Measurements from ENCODE around the gene RACK1. TPM values are rescaled to one million over a fixed set of nuclear protein-coding genes. Genes with fewer than 3 reads are reported as not detected.

Gene RACK1
- total RNA-seq, 4 donors from 2014 or later = 1,656 to 5,035 (median 2,557) TPM

- intact Hi-C loops (cut with DNase I; ENCODE audit: low total_unique reads) = no loop called here
- H3K27me3 ChIP-seq = no peaks in the 10 kb centered on the region
- no peaks in the 10 kb centered on the region for H3K9me3 ChIP-seq
- no peaks in the 10 kb centered on the region for H3K36me3 ChIP-seq
- no peak overlapping the region for H3K4me3 ChIP-seq
- no peaks in the 10 kb centered on the region for H3K4me1 ChIP-seq
- no peak for TF ChIP-seq CTCF (IDR thresholded peaks at IDR 0.05)
- no peak for TF ChIP-seq POLR2A (IDR thresholded peaks at IDR 0.05)
- DNase-seq = no peak
- H3K27ac ChIP-seq = no peak overlapping the region
Observed at GRCh38 chr5:181198905-181199519, 44.7 kb downstream of the RACK1 start.

DNA sequence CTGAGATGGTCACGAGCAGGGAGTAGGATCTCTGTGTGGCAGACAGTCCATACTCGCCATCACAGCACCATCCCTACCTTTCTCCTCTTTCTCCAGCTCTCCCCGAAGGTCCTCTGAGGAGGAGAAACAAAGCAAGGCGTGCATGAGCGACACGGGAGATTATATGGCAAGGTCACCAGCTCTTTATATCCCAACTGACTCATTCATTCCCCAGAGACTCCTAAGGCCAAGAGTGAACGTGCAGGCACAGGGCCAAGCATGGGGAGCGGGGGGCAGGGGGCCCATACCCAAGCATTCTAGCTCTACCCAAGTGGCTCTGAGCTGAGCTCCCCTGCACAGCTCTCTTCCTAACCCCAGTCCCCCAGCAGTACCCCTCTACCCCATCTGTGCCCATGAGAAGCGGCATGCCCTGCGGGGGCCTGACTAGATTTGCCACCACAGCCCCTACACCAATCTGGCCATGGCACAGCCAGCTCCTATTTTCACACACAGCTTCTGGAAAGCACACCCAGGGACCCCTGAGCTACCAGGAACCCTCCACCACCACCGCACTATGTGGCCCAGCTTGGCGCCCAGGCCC, 45.5 kb downstream of the RACK1 start:
- Histone ChIP-seq H3K36me3 (no peaks in the 10 kb centered on the region), H3K4me3 (no peak overlapping the region), H3K27me3 (no peaks in the 10 kb centered on the region), H3K4me1 (no peaks in the 10 kb centered on the region), H3K27ac (no peak overlapping the region), H3K9me3 (no peaks in the 10 kb centered on the region)
- TF ChIP-seq CTCF (IDR thresholded peaks at IDR 0.05) = no peak
- no peak for TF ChIP-seq POLR2A (IDR thresholded peaks at IDR 0.05)
- DNase-seq = no peak
- intact Hi-C loops (cut with DNase I; ENCODE audit: low total_unique reads) = no loop called here

DNA sequence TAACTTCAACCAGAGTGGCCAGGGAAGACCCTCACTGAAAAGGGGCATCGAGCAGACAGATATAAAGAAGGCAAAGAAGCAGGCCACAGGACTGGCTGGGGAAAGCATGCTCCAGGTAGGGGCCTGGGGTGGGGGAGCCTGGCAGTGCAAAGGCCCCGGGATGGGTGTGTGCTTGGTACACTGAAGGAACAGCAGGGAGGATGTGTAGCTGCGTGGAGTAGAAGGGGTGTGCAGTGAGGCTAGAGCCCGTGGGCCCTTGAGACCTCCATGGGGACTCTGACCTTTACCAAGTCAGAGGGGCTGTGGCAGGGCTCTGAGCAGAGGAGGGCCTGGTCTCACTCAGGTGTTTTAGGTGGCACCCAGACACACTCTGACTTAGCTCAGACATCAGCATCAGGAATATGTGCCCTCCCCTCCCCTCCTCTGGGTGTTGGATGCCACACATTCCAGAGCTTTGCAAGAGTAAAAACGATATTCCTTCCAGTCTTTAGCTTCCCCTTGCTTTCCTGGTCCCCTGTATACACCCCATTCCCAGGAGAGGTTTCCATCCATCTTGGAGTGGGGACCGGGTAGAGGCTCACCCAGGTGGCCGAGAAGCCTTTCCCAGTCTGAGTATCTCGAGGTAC, 46.3 kb downstream of the RACK1 start:
- Histone ChIP-seq H3K9me3 (no peaks in the 10 kb centered on the region), H3K36me3 (no peaks in the 10 kb centered on the region), H3K4me3 (no peak overlapping the region), H3K27me3 (no peaks in the 10 kb centered on the region), H3K27ac (no peak overlapping the region), H3K4me1 (no peaks in the 10 kb centered on the region)
- TF ChIP-seq POLR2A (IDR thresholded peaks at IDR 0.05) (no peak), CTCF (IDR thresholded peaks at IDR 0.05) (no peak)
- intact Hi-C loops (cut with DNase I; ENCODE audit: low total_unique reads) = no loop called here
- no peak for DNase-seq

GRCh38 chr5:181195249-181195761, 48.4 kb downstream of the RACK1 start:
- no peak overlapping the region for H3K27ac ChIP-seq
- no peaks in the 10 kb centered on the region for H3K9me3 ChIP-seq
- no peak for DNase-seq
- H3K27me3 ChIP-seq = no peaks in the 10 kb centered on the region
- H3K4me1 ChIP-seq = no peaks in the 10 kb centered on the region
- H3K36me3 ChIP-seq = no peaks in the 10 kb centered on the region
- H3K4me3 ChIP-seq = no peak overlapping the region
- TF ChIP-seq POLR2A (IDR thresholded peaks at IDR 0.05) (no peak), CTCF (IDR thresholded peaks at IDR 0.05) (no peak)
- intact Hi-C loops (cut with DNase I; ENCODE audit: low total_unique reads) = no loop called here

Data from uterus (tissue), 4 donors.